ENCODE data around the gene RPRD2. TPM values are rescaled to one million over a fixed set of nuclear protein-coding genes. Genes with fewer than 3 reads are reported as not detected.

The RPRD2 gene
- total RNA-seq, 1 donor, result 16.8 TPM

GRCh38 chr1:150372580-150372979 is 8.6 kb downstream of the RPRD2 start:
- no peak for TF ChIP-seq CTCF (IDR thresholded peaks at IDR 0.05; ENCODE audit: insufficient read depth, low read depth, low read length)
- DNase-seq (ENCODE audit: low read depth), result no peak
- H3K4me3 ChIP-seq (ENCODE audit: low read depth, low read length), result no peak overlapping the region

GRCh38 chr1:150376110-150376509 is 12.2 kb downstream of the RPRD2 start:
- no peak for TF ChIP-seq CTCF (IDR thresholded peaks at IDR 0.05; ENCODE audit: insufficient read depth, low read depth, low read length)
- no peak overlapping the region for H3K4me3 ChIP-seq (ENCODE audit: low read depth, low read length)
- DNase-seq (ENCODE audit: low read depth), result no peak

DNA sequence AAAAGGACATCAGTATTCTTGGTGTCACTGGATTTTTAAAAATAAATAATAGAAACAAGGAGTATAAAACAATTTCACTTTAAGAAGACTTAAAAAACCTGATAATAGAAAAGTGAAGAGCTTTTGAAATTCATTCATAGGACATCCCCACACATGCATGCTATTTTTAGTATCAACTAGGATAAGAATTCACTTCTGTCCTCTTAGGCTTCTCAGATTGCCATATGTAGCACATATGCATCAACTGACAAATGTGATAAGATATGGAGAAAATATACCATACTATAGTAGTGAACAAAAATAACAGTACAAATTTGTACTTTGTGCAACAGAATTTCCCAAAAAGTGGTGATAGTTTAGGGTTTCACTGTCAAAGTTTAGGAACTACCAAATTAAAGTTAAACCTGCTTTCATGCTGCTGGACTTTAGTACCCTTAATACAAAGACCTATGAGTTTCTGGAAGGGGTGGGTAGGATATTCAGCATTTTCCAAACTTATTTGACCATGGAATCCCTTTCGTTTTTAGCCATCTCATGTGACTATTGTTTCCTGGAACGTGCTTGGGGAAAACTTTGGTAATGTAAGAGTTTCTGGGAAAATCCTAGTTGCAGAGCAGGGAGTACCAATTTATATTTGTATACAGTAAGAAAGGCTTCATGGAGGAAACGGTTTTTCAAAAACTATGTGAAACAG is 19.8 kb downstream of the RPRD2 start:
- DNase-seq (ENCODE audit: low read depth), result no peak
- H3K4me3 ChIP-seq (ENCODE audit: low read depth, low read length), result no peak overlapping the region
- no peak for TF ChIP-seq CTCF (IDR thresholded peaks at IDR 0.05; ENCODE audit: insufficient read depth, low read depth, low read length)

- TF ChIP-seq CTCF (IDR thresholded peaks at IDR 0.05; ENCODE audit: insufficient read depth, low read depth, low read length), result no peak
- no peak overlapping the region for H3K4me3 ChIP-seq (ENCODE audit: low read depth, low read length)
- DNase-seq (ENCODE audit: low read depth), result no peak
These were observed 21.8 kb downstream of the RPRD2 start for GRCh38 chr1:150385537-150386445.

DNA sequence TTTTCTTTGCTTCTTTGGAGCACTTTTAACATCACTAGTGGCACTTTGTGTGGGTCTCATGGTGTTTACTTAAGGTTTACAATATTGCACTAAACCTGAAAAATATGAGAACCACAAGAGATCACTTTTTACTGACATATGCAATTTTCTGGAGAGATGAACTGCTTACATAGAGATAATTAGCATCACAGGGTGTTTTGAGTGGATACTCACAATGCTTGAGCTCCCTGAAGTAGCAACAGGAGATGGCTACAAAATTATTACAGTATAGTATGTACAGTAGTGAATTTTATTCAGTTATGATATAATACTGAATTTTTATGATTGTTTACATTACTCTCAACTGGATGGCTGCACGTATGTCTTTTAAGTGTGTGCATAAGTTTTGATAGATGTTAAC is 22.6 kb downstream of the RPRD2 start:
- TF ChIP-seq CTCF (IDR thresholded peaks at IDR 0.05; ENCODE audit: insufficient read depth, low read depth, low read length), result no peak
- no peak overlapping the region for H3K4me3 ChIP-seq (ENCODE audit: low read depth, low read length)
- no peak for DNase-seq (ENCODE audit: low read depth)

- DNase-seq (ENCODE audit: low read depth), result no peak
- no peak overlapping the region for H3K4me3 ChIP-seq (ENCODE audit: low read depth, low read length)
- TF ChIP-seq CTCF (IDR thresholded peaks at IDR 0.05; ENCODE audit: insufficient read depth, low read depth, low read length), result no peak
These were observed 23.3 kb downstream of the RPRD2 start for GRCh38 chr1:150387200-150387599.
